ENCODE measurements around the gene SLC25A15.

DNA sequence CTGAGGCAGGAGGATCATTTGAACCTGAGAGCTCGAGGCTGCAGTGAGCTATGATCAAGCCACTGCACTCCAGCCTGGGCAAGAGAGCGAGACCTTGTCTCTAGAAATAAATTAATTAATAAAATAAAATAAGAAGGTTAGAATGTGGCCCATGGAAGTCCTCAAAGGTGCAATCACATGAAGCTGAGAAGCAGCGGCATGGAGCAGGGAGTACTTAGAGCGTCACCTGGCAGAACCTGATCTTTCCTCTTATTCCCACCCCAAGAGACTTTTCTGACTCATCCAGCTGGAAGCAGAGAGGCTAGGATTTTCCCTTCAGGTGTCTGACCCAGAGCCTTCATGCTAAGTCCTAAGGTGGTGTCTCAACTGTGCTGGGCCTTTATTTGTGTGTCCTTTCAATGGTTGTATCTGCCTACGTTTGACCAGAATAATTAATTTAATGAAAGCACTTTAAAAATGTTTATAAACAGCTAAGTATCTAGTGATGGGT lies 9.6 kb upstream of the SLC25A15 start:
- TF ChIP-seq, protein P1, sequence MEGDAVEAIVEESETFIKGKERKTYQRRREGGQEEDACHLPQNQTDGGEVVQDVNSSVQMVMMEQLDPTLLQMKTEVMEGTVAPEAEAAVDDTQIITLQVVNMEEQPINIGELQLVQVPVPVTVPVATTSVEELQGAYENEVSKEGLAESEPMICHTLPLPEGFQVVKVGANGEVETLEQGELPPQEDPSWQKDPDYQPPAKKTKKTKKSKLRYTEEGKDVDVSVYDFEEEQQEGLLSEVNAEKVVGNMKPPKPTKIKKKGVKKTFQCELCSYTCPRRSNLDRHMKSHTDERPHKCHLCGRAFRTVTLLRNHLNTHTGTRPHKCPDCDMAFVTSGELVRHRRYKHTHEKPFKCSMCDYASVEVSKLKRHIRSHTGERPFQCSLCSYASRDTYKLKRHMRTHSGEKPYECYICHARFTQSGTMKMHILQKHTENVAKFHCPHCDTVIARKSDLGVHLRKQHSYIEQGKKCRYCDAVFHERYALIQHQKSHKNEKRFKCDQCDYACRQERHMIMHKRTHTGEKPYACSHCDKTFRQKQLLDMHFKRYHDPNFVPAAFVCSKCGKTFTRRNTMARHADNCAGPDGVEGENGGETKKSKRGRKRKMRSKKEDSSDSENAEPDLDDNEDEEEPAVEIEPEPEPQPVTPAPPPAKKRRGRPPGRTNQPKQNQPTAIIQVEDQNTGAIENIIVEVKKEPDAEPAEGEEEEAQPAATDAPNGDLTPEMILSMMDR (IDR thresholded peaks at IDR 0.05; ENCODE audit: low read length), result no peak
- TF ChIP-seq EZH2 (optimal IDR thresholded peaks at IDR 0.05; ENCODE audit: low read depth, low read length), result no peak

All from MM.1S (cell line).